Gastroesophageal sphincter (tissue), 3 donors: ENCODE results near the gene HLA-DOB.

Experiments
- CTCF ChIP-seq, 4 experiments: fragments of 200-600 bp in 2 of 4; fragments of 450-650 bp in 2 of 4; sonication (generic) in 1 of 4; IDR thresholded peaks; one replicate each; pipeline ENCODE4 v1.5.1; 2017 to 2019; ENCODE audit warnings: antibody characterized with exemption in 4 of 4, mild to moderate bottlenecking in 2 of 4, moderate library complexity in 2 of 4
- POLR2A ChIP-seq, 2 donors: fragments of 450-650 bp; IDR thresholded peaks; one replicate each; pipeline ENCODE4 v1.6.1; 2017; ENCODE audit warnings: antibody characterized with exemption in 2 of 2, mild to moderate bottlenecking in 2 of 2, moderate library complexity in 1 of 2
- POLR2AphosphoS5 ChIP-seq: sonication (generic); formaldehyde crosslinking; IDR thresholded peaks from one replicate; pipeline ENCODE4 v1.6.1; 2017; ENCODE audit warnings: antibody characterized with exemption

GRCh38 chr6:32825966-32826365, 9.2 kb upstream of the HLA-DOB start:
- TF ChIP-seq POLR2A (IDR thresholded peaks at IDR 0.05) (no peak), CTCF (IDR thresholded peaks at IDR 0.05) (peak in 2 of 4 experiments; percentile 29 to 48), POLR2AphosphoS5 (no peak)
